Measurements from ENCODE around the gene RFX6.

GRCh38 chr6:116894669-116895068 is 17.6 kb downstream of the RFX6 start:
- no peak for TF ChIP-seq POLR2AphosphoS5 (IDR thresholded peaks at IDR 0.05)
- no peak for TF ChIP-seq POLR2A (IDR thresholded peaks at IDR 0.05)
- TF ChIP-seq, protein P1, sequence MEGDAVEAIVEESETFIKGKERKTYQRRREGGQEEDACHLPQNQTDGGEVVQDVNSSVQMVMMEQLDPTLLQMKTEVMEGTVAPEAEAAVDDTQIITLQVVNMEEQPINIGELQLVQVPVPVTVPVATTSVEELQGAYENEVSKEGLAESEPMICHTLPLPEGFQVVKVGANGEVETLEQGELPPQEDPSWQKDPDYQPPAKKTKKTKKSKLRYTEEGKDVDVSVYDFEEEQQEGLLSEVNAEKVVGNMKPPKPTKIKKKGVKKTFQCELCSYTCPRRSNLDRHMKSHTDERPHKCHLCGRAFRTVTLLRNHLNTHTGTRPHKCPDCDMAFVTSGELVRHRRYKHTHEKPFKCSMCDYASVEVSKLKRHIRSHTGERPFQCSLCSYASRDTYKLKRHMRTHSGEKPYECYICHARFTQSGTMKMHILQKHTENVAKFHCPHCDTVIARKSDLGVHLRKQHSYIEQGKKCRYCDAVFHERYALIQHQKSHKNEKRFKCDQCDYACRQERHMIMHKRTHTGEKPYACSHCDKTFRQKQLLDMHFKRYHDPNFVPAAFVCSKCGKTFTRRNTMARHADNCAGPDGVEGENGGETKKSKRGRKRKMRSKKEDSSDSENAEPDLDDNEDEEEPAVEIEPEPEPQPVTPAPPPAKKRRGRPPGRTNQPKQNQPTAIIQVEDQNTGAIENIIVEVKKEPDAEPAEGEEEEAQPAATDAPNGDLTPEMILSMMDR (IDR thresholded peaks at IDR 0.05 in 8 of 11, conservative IDR thresholded peaks at IDR 0.05 in 3 of 11) = no peak

Measured in spleen (tissue), 7 donors.